Measurements from ENCODE around the gene TANGO2. TPM values are rescaled to one million over a fixed set of nuclear protein-coding genes. Genes with fewer than 3 reads are reported as not detected.

Gene TANGO2
- total and polyA plus RNA-seq, 2 of the 8 experiments (the other 6 are each of a cell fraction or from before 2014, with no cell fraction given), result 10.1 to 18.4 TPM

- Histone ChIP-seq H4K8ac (ENCODE audit: extremely low read depth, insufficient read depth, low read length) (no peak overlapping the region; the same call in 1 of the 2 replicates), H2AK5ac (ENCODE audit: low read depth, low read length) (no peak overlapping the region), H4K91ac (replicated peaks; ENCODE audit: insufficient read length, low read length) (no peak overlapping the region), H2BK12ac (ENCODE audit: low read depth, low read length) (no peak overlapping the region), H3K18ac (ENCODE audit: extremely low read depth, low read length) (no peak overlapping the region), H3K23ac (ENCODE audit: insufficient read length) (no peak overlapping the region), H4K20me1 (replicated peaks in 1 of 2; ENCODE audit: control insufficient read depth in 1 of 2, insufficient read depth in 2 of 2, low read length in 2 of 2) (peaks cover 0 to 5% of the 10 kb centered on the region in 2 experiments), H3K9ac (replicated peaks in 1 of 4; ENCODE audit: extremely low read depth in 1 of 4, low read depth in 3 of 4, low read length in 3 of 4) (no peak overlapping the region), H3K27ac (ENCODE audit: low read depth, low read length) (no peak overlapping the region), H2BK5ac (ENCODE audit: low read depth, low read length) (no peak overlapping the region; the same call in 1 of the 2 replicates), H4K5ac (ENCODE audit: insufficient read length, low read depth, low read length) (no peak overlapping the region), H3K36me3 (ENCODE audit: control insufficient read depth in 2 of 4, insufficient read depth in 4 of 4, low read length in 3 of 4) (no peaks in the 10 kb centered on the region), H3K23me2 (ENCODE audit: low read depth, low read length) (no peaks in the 10 kb centered on the region), H3K4ac (replicated peaks; ENCODE audit: insufficient read length, low read depth, low read length) (no peak overlapping the region), H2BK15ac (ENCODE audit: low read length) (no peak overlapping the region), H3K79me1 (ENCODE audit: low read depth, low read length) (no peaks in the 10 kb centered on the region), H3K9me3 (ENCODE audit: insufficient read depth in 2 of 2, low read depth in 1 of 2, low read length in 1 of 2) (no peaks in the 10 kb centered on the region), H3K4me2 (ENCODE audit: insufficient read depth in 1 of 2, low read depth in 2 of 2, low read length in 2 of 2) (no peak overlapping the region), H3K56ac (replicated peaks; ENCODE audit: insufficient read length, low read depth, low read length) (no peak overlapping the region), H2AFZ (ENCODE audit: low read length) (no peak overlapping the region), H3K4me3 (ENCODE audit: extremely low read depth in 1 of 4, insufficient read depth in 2 of 4, low read depth in 3 of 4, low read length in 4 of 4) (no peak overlapping the region), H3K27me3 (replicated peaks in 1 of 4; ENCODE audit: control insufficient read depth in 3 of 4, extremely low read depth in 1 of 4, insufficient read depth in 3 of 4, low read length in 3 of 4) (no peaks in the 10 kb centered on the region; a peak in 1 of 7 replicates), H3K4me1 (replicated peaks in 1 of 4; ENCODE audit: control insufficient read depth in 3 of 4, insufficient read depth in 4 of 4, low read length in 3 of 4) (no peaks in the 10 kb centered on the region), H2BK20ac (ENCODE audit: low read length) (no peak overlapping the region), H2BK120ac (replicated peaks; ENCODE audit: low read depth, low read length) (no peak overlapping the region), H3K79me2 (ENCODE audit: control insufficient read depth in 1 of 2, insufficient read depth in 2 of 2, low read length in 2 of 2) (no peaks in the 10 kb centered on the region), H3K14ac (ENCODE audit: insufficient read length) (no peak overlapping the region)
- POLR2A ChIA-PET (ENCODE audit: partially characterized antibody), result no interaction called here
- FAIRE-seq (no peak), DNase-seq (ENCODE audit: low read depth in 1 of 2, low spot score in 2 of 2) (no peak)
- WGBS, 2 experiments (ENCODE audit: extremely low coverage in 1 of 2, insufficient coverage in 1 of 2, insufficient read length in 1 of 2, insufficient replicate concordance in 2 of 2, low coverage in 1 of 2, low lambda C conversion rate in 2 of 2, missing lambda C conversion rate in 1 of 2), result 92% methylated on average over 14 of the region's 14 CpGs; no CpG with 5 or more reads in 1 of the 2 experiments
- CTCF ChIA-PET (ENCODE audit: partially characterized antibody), result interaction anchor here (0.9 to 1.5 kb wide), 5 partner anchors 16 to 100 kb away, joined by 3 to 4 read pairs (median 3); no protein-coding TSS in a partner anchor
- TF ChIP-seq NRF1 (IDR thresholded peaks at IDR 0.05; ENCODE audit: low read depth, low read length) (no peak), CEBPB (IDR thresholded peaks at IDR 0.05; ENCODE audit: low read depth, low read length) (no peak), SIRT6 (IDR thresholded peaks at IDR 0.05; ENCODE audit: low read length) (no peak), CHD2 (IDR thresholded peaks at IDR 0.05; ENCODE audit: low read length) (no peak), TEAD4 (IDR thresholded peaks at IDR 0.05; ENCODE audit: low read depth, low read length) (no peak), TCF12 (IDR thresholded peaks at IDR 0.05; ENCODE audit: low read depth, low read length) (no peak), RAD21 (IDR thresholded peaks at IDR 0.05 in 1 of 2, conservative IDR thresholded peaks at IDR 0.05 in 1 of 2; ENCODE audit: low read depth in 2 of 2, low read length in 2 of 2) (no peak), POLR2AphosphoS5 (IDR thresholded peaks at IDR 0.05; ENCODE audit: low read depth, low read length) (no peak), POLR2A (IDR thresholded peaks at IDR 0.05; ENCODE audit: control extremely low read depth in 1 of 2, low read depth in 2 of 2, low read length in 2 of 2) (no peak), SAP30 (IDR thresholded peaks at IDR 0.05; ENCODE audit: insufficient read depth, insufficient replicate concordance, low read length) (no peak), HDAC6 (IDR thresholded peaks at IDR 0.05; ENCODE audit: low read depth, low read length) (no peak), CREB1 (IDR thresholded peaks at IDR 0.05) (no peak), GABPA (IDR thresholded peaks at IDR 0.05; ENCODE audit: borderline replicate concordance, insufficient read depth, low read length) (no peak), CBX8 (IDR thresholded peaks at IDR 0.05; ENCODE audit: borderline replicate concordance, low read depth, low read length) (no peak), SP4 (IDR thresholded peaks at IDR 0.05; ENCODE audit: low read length) (no peak), MAFK (IDR thresholded peaks at IDR 0.05; ENCODE audit: low read depth, low read length) (no peak)
Measured at GRCh38 chr22:20053407-20054033, 32.6 kb downstream of the TANGO2 start.

All from H1 (cell line).